Stimulated activated CD8-positive, alpha-beta memory T cell treated with anti-CD3 and anti-CD28 coated beads, Interleukin-7, amount 100 ng/mL, for 48 hours (primary cell): ENCODE data around the gene CERT1.
"Not testable (repeated sequence)": the region's sequence is repeated elsewhere in the genome, so short reads cannot be mapped to it uniquely, and the experiment has no call there.

Source experiments
- DNase-seq, 2 donors: peaks; one replicate each; pipeline ENCODE4 v3.0.0-alpha.2; 2020; ENCODE audit warnings: low read depth in 1 of 2; ENCODE audit errors: extremely low read depth in 1 of 2

Gene CERT1

GRCh38 chr5:75524071-75524470 lies 12.6 kb upstream of the CERT1 start:
- DNase-seq: no peak

- DNase-seq: no peak
These were observed 11.8 kb upstream of the CERT1 start for GRCh38 chr5:75523275-75523674.

GRCh38 chr5:75522542-75522941 lies 11.1 kb upstream of the CERT1 start:
- DNase-seq: no peak

GRCh38 chr5:75522025-75522424 lies 10.6 kb upstream of the CERT1 start:
- DNase-seq: no peak

- DNase-seq: no peak
These were observed 9.8 kb upstream of the CERT1 start for GRCh38 chr5:75521195-75521594.

GRCh38 chr5:75519761-75520160 lies 8.3 kb upstream of the CERT1 start:
- no peak for DNase-seq

- DNase-seq: no peak
These were observed 2.9 kb upstream of the CERT1 start for GRCh38 chr5:75514323-75514722.

GRCh38 chr5:75513841-75514240 lies 2.4 kb upstream of the CERT1 start:
- DNase-seq: no peak

- DNase-seq: no peak
These were observed 1.1 kb upstream of the CERT1 start for GRCh38 chr5:75512383-75513074.

- no peak for DNase-seq
These were observed 494 bp downstream of the CERT1 start for GRCh38 chr5:75510836-75511434.

GRCh38 chr5:75510417-75510835 lies 1.0 kb downstream of the CERT1 start:
- DNase-seq: no peak

GRCh38 chr5:75509956-75510355 lies 1.5 kb downstream of the CERT1 start:
- no peak for DNase-seq

- DNase-seq: no peak
These were observed 1.9 kb downstream of the CERT1 start for GRCh38 chr5:75509546-75509945.

- DNase-seq: no peak
These were observed 3.6 kb downstream of the CERT1 start for GRCh38 chr5:75507841-75508240.

GRCh38 chr5:75505112-75505511 lies 6.3 kb downstream of the CERT1 start:
- DNase-seq: not testable (repeated sequence)

- not testable (repeated sequence) for DNase-seq
These were observed 12.6 kb downstream of the CERT1 start for GRCh38 chr5:75498875-75499274.

- DNase-seq: no peak
These were observed 13.1 kb downstream of the CERT1 start for GRCh38 chr5:75498208-75498777.

- DNase-seq: no peak
These were observed 15.4 kb downstream of the CERT1 start for GRCh38 chr5:75496026-75496425.

GRCh38 chr5:75491621-75492020 lies 19.8 kb downstream of the CERT1 start:
- no peak for DNase-seq

GRCh38 chr5:75489847-75490246 lies 21.6 kb downstream of the CERT1 start:
- DNase-seq: not testable (repeated sequence)

- no peak for DNase-seq
These were observed 26.8 kb downstream of the CERT1 start for GRCh38 chr5:75484605-75485004.

GRCh38 chr5:75482482-75482881 lies 28.9 kb downstream of the CERT1 start:
- no peak for DNase-seq
